Gastrocnemius medialis (tissue), 4 donors: ENCODE data around the gene SPATA16. TPM values are rescaled to one million over a fixed set of nuclear protein-coding genes. Genes with fewer than 3 reads are reported as not detected.

Experiments used
- ATAC-seq, 2 donors: fragments of 150-250 bp; one replicate each; pipeline ENCODE4 v1.9.1; 2016
- DNase-seq, 2 donors: peaks; one replicate each; pipeline ENCODE4 v3.0.0-alpha.2; 2019
- H3K27ac ChIP-seq, 4 donors: fragments of 200-600 bp; sonication (generic); 1 replicate in 1 of 4; 2 replicates in 3 of 4; pipeline ENCODE4 v1.5.1; 2016 to 2018; ENCODE audit warnings: mild to moderate bottlenecking in 2 of 4, moderate library complexity in 1 of 4
- H3K27me3 ChIP-seq, 3 donors: fragments of 200-600 bp; sonication (generic) in 2 of 3; 1 replicate in 1 of 3; 2 replicates in 2 of 3; pipeline versions ENCODE4 v1.5.1 to v1.6.0; 2016 to 2019; ENCODE audit warnings: mild to moderate bottlenecking in 1 of 3, moderate library complexity in 1 of 3
- H3K36me3 ChIP-seq, 2 donors: fragments of 200-600 bp; sonication (generic) in 1 of 2; one replicate each; pipeline ENCODE4 v1.5.1; 2017 to 2018
- H3K4me1 ChIP-seq, 2 donors: fragments of 200-600 bp; sonication (generic) in 1 of 2; one replicate each; pipeline ENCODE4 v1.5.1; 2016 to 2017; ENCODE audit warnings: mild to moderate bottlenecking in 2 of 2
- H3K4me3 ChIP-seq, 4 donors: fragments of 200-600 bp; sonication (generic) in 3 of 4; 1 replicate in 1 of 4; 2 replicates in 3 of 4; pipeline ENCODE4 v1.5.1; 2016 to 2019; ENCODE audit warnings: mild to moderate bottlenecking in 2 of 4
- H3K9me3 ChIP-seq, 3 donors: fragments of 200-600 bp; sonication (generic) in 2 of 3; 1 replicate in 1 of 3; 2 replicates in 2 of 3; pipeline ENCODE4 v1.5.1; 2016 to 2019
- CTCF ChIP-seq, 5 experiments: fragments of 450-650 bp in 3 of 5; fragments of 200-600 bp in 2 of 5; sonication (generic) in 2 of 5; IDR thresholded peaks in 4 of 5; conservative IDR thresholded peaks in 1 of 5; 1 replicate in 4 of 5; 2 replicates in 1 of 5; pipeline ENCODE4 v1.5.1; 2016 to 2019; ENCODE audit warnings: antibody characterized with exemption in 5 of 5, mild to moderate bottlenecking in 3 of 5, moderate library complexity in 3 of 5
- POLR2A ChIP-seq, 2 donors: fragments of 450-650 bp; IDR thresholded peaks; one replicate each; pipeline ENCODE4 v1.6.1; 2017; ENCODE audit warnings: antibody characterized with exemption in 2 of 2, mild to moderate bottlenecking in 2 of 2, moderate library complexity in 2 of 2
- in situ Hi-C, 4 donors: fragments of 200-750 bp; cut with MboI; loops; one replicate each; pipeline versions ENCODE4 v1.15.0 to v1.8.0; 2017; ENCODE audit warnings: low sequenced_read_pairs in 4 of 4
- intact Hi-C: fragments of 100-400 bp; cut with DNase I; formaldehyde crosslinking; loops from one replicate; pipeline ENCODE4 v1.15.1; 2023; ENCODE audit warnings: low total_unique reads
- total RNA-seq, 4 donors: library from RNA; depleted of rRNA; stranded (reverse); fragments of >200 nt; gene quantifications; one replicate each; pipeline versions ENCODE4 v1.1.0 to v1.2.3, GENCODE V29; 2016

The SPATA16 gene
- total RNA-seq, 4 donors from 2014 or later, result not detected

GRCh38 chr3:173043757-173044156 is 97.3 kb downstream of the SPATA16 start:
- ATAC-seq, result no peak
- Histone ChIP-seq H3K27me3 (no peaks in the 10 kb centered on the region), H3K9me3 (no peaks in the 10 kb centered on the region), H3K4me3 (no peak overlapping the region), H3K27ac (no peak overlapping the region), H3K4me1 (no peaks in the 10 kb centered on the region), H3K36me3 (no peaks in the 10 kb centered on the region)
- in situ Hi-C loops (loop anchor here in 1 of 4 donors (25.0 kb wide), 1 partner anchor 206 kb away; no protein-coding TSS in a partner anchor), intact Hi-C loops (no loop called here)
- no peak for TF ChIP-seq CTCF (IDR thresholded peaks at IDR 0.05 in 4 of 5, conservative IDR thresholded peaks at IDR 0.05 in 1 of 5)
- no peak for TF ChIP-seq POLR2A (IDR thresholded peaks at IDR 0.05)
- DNase-seq, result no peak

- Histone ChIP-seq H3K27me3 (no peaks in the 10 kb centered on the region), H3K4me3 (no peak overlapping the region), H3K9me3 (no peaks in the 10 kb centered on the region), H3K36me3 (no peaks in the 10 kb centered on the region), H3K4me1 (no peaks in the 10 kb centered on the region), H3K27ac (no peak overlapping the region)
- no peak for TF ChIP-seq POLR2A (IDR thresholded peaks at IDR 0.05)
- no peak for TF ChIP-seq CTCF (IDR thresholded peaks at IDR 0.05 in 4 of 5, conservative IDR thresholded peaks at IDR 0.05 in 1 of 5)
- no peak for DNase-seq
- intact Hi-C loops, result no loop called here
- ATAC-seq, result no peak
- in situ Hi-C loops, result loop anchor here in 1 of 4 donors (25.0 kb wide), 1 partner anchor 201 kb away; no protein-coding TSS in a partner anchor
Measured at GRCh38 chr3:173038484-173038871, 102.6 kb downstream of the SPATA16 start.

- H3K36me3 ChIP-seq, result no peaks in the 10 kb centered on the region
- in situ Hi-C loops (loop anchor here in 1 of 4 donors (25.0 kb wide), 1 partner anchor 201 kb away; no protein-coding TSS in a partner anchor), intact Hi-C loops (no loop called here)
- no peak for TF ChIP-seq CTCF (IDR thresholded peaks at IDR 0.05 in 4 of 5, conservative IDR thresholded peaks at IDR 0.05 in 1 of 5)
- no peak for TF ChIP-seq POLR2A (IDR thresholded peaks at IDR 0.05)
- H3K4me3 ChIP-seq, result no peak overlapping the region
- no peaks in the 10 kb centered on the region for H3K4me1 ChIP-seq
- ATAC-seq (no peak), DNase-seq (no peak)
- H3K9me3 ChIP-seq, result no peaks in the 10 kb centered on the region
- no peak overlapping the region for H3K27ac ChIP-seq
- no peaks in the 10 kb centered on the region for H3K27me3 ChIP-seq
Measured at GRCh38 chr3:173037840-173038483, 103.1 kb downstream of the SPATA16 start.

- in situ Hi-C loops, result loop anchor here in 1 of 4 donors (25.0 kb wide), 1 partner anchor 193 kb away; no protein-coding TSS in a partner anchor
- intact Hi-C loops, result no loop called here
- Histone ChIP-seq H3K4me3 (no peak overlapping the region), H3K36me3 (no peaks in the 10 kb centered on the region), H3K4me1 (no peaks in the 10 kb centered on the region), H3K27ac (no peak overlapping the region), H3K9me3 (no peaks in the 10 kb centered on the region), H3K27me3 (no peaks in the 10 kb centered on the region)
- TF ChIP-seq CTCF (IDR thresholded peaks at IDR 0.05 in 4 of 5, conservative IDR thresholded peaks at IDR 0.05 in 1 of 5) (no peak), POLR2A (IDR thresholded peaks at IDR 0.05) (no peak)
- ATAC-seq (no peak), DNase-seq (no peak)
Measured at GRCh38 chr3:173030273-173030672, 110.8 kb downstream of the SPATA16 start.
